ENCODE measurements around the gene XYLT1. TPM values are rescaled to one million over a fixed set of nuclear protein-coding genes. Genes with fewer than 3 reads are reported as not detected.

Gene XYLT1
- polyA plus RNA-seq, 1 of the 3 experiments (the other 2 are of a cell fraction), result 17.6 TPM

- Histone ChIP-seq H3K27me3 (ENCODE audit: insufficient read depth) (no peaks in the 10 kb centered on the region), H3K9me2 (no peaks in the 10 kb centered on the region), H3F3A (replicated peaks; ENCODE audit: insufficient read depth) (peaks cover 6% of the 10 kb centered on the region), H3K79me2 (ENCODE audit: insufficient read depth) (peaks cover 58% of the 10 kb centered on the region; the same call in 1 of the 2 replicates), H3K27ac (ENCODE audit: low read depth in 2 of 2, low read length in 1 of 2) (no peak overlapping the region), H3K4me3 (ENCODE audit: low read depth in 2 of 2, low read length in 1 of 2) (no peak overlapping the region), H2AFZ (ENCODE audit: low read depth) (no peak overlapping the region), H3K36me3 (replicated peaks in 1 of 2; ENCODE audit: control insufficient read depth in 1 of 2, insufficient read depth in 2 of 2, low read length in 1 of 2) (peaks cover 7 to 52% of the 10 kb centered on the region in 2 experiments), H3K4me1 (ENCODE audit: control insufficient read depth in 1 of 2, insufficient read depth in 2 of 2, low read depth in 1 of 2, low read length in 1 of 2) (no peaks in the 10 kb centered on the region; a peak in 1 of 4 replicates), H3K9me3 (no peaks in the 10 kb centered on the region), H4K20me1 (ENCODE audit: insufficient read depth) (peaks cover 93% of the 10 kb centered on the region), H3K9ac (no peak overlapping the region), H3K4me2 (no peak overlapping the region)
- no peak for TF ChIP-seq YY1 (IDR thresholded peaks at IDR 0.05; ENCODE audit: low read depth)
- TF ChIP-seq EP300 (IDR thresholded peaks at IDR 0.05; ENCODE audit: borderline replicate concordance in 1 of 2, low read depth in 1 of 2, low read length in 1 of 2), result no peak
- TF ChIP-seq ZBTB33 (IDR thresholded peaks at IDR 0.05; ENCODE audit: borderline replicate concordance, low read depth), result no peak
- no peak for TF ChIP-seq TEAD4 (IDR thresholded peaks at IDR 0.05; ENCODE audit: borderline replicate concordance, insufficient read depth)
- no peak for TF ChIP-seq FOXM1 (IDR thresholded peaks at IDR 0.05; ENCODE audit: low read depth)
- TF ChIP-seq RCOR1 (IDR thresholded peaks at IDR 0.05; ENCODE audit: low read length), result no peak
- no peak for TF ChIP-seq FOXJ3 (CRISPR knock-in tag; IDR thresholded peaks at IDR 0.05)
- TF ChIP-seq RAD21 (IDR thresholded peaks at IDR 0.05; ENCODE audit: low read length), result no peak
- TF ChIP-seq ELF1 (IDR thresholded peaks at IDR 0.05), result no peak
- no peak for TF ChIP-seq IRF3 (IDR thresholded peaks at IDR 0.05; ENCODE audit: low read depth, low read length)
- TF ChIP-seq MAX (IDR thresholded peaks at IDR 0.05; ENCODE audit: low read depth), result no peak
- TF ChIP-seq CHD2 (IDR thresholded peaks at IDR 0.05; ENCODE audit: low read length, partially characterized antibody), result no peak
- no peak for TF ChIP-seq GATA2 (CRISPR knock-in tag; IDR thresholded peaks at IDR 0.05)
- TF ChIP-seq POLR2AphosphoS5 (IDR thresholded peaks at IDR 0.05; ENCODE audit: low read depth, low read length), result no peak
- CTCF ChIA-PET, result interaction anchor here (0.6 kb wide), 1 partner anchor 329 kb away, joined by 4 read pairs; no protein-coding TSS in a partner anchor
- no peak for DNase-seq
- whole genome bisulfite sequencing (ENCODE audit: low lambda C conversion rate), result 84% methylated on average over 5 of the region's 5 CpGs
- POLR2A ChIA-PET, result no interaction called here
Observed at GRCh38 chr16:17155485-17155884, 315.3 kb downstream of the XYLT1 start.

GRCh38 chr16:17154981-17155380 lies 315.8 kb downstream of the XYLT1 start:
- H3K79me2 ChIP-seq (ENCODE audit: insufficient read depth), result peaks cover 58% of the 10 kb centered on the region; the same call in 1 of the 2 replicates
- H3K27me3 ChIP-seq (ENCODE audit: insufficient read depth), result no peaks in the 10 kb centered on the region
- H3F3A ChIP-seq (replicated peaks; ENCODE audit: insufficient read depth), result peaks cover 11% of the 10 kb centered on the region
- no peak overlapping the region for H3K9ac ChIP-seq
- CTCF ChIA-PET, result no interaction called here
- no peaks in the 10 kb centered on the region for H3K9me3 ChIP-seq
- H3K27ac ChIP-seq (ENCODE audit: low read depth in 2 of 2, low read length in 1 of 2), result no peak overlapping the region
- POLR2A ChIA-PET, result no interaction called here
- H3K36me3 ChIP-seq (replicated peaks in 1 of 2; ENCODE audit: control insufficient read depth in 1 of 2, insufficient read depth in 2 of 2, low read length in 1 of 2), result peaks cover 7 to 49% of the 10 kb centered on the region in 2 experiments
- no peaks in the 10 kb centered on the region; a peak in 1 of 4 replicates for H3K4me1 ChIP-seq (ENCODE audit: control insufficient read depth in 1 of 2, insufficient read depth in 2 of 2, low read depth in 1 of 2, low read length in 1 of 2)
- H3K9me2 ChIP-seq, result no peaks in the 10 kb centered on the region
- no peak for TF ChIP-seq PBX3 (IDR thresholded peaks at IDR 0.05)
- TF ChIP-seq TCF12 (IDR thresholded peaks at IDR 0.05), result no peak
- no peak for TF ChIP-seq YY1 (IDR thresholded peaks at IDR 0.05; ENCODE audit: low read depth)
- TF ChIP-seq ZBTB33 (IDR thresholded peaks at IDR 0.05; ENCODE audit: borderline replicate concordance, low read depth), result no peak
- no peak for TF ChIP-seq REST (IDR thresholded peaks at IDR 0.05; ENCODE audit: low read depth, low read length)
- no peak for TF ChIP-seq NRF1 (IDR thresholded peaks at IDR 0.05; ENCODE audit: low read depth, low read length)
- TF ChIP-seq RCOR1 (IDR thresholded peaks at IDR 0.05; ENCODE audit: low read length), result no peak
- H3K4me2 ChIP-seq, result no peak overlapping the region
- peaks cover 93% of the 10 kb centered on the region for H4K20me1 ChIP-seq (ENCODE audit: insufficient read depth)
- no peak overlapping the region for H3K4me3 ChIP-seq (ENCODE audit: low read depth in 2 of 2, low read length in 1 of 2)
- H2AFZ ChIP-seq (ENCODE audit: low read depth), result no peak overlapping the region
- WGBS (ENCODE audit: low lambda C conversion rate), result 89% methylated on average over 2 of the region's 2 CpGs
- DNase-seq, result no peak

All from SK-N-SH (cell line).